Mammary epithelial cell (primary cell): ENCODE data around the gene TNFRSF1A.

Experiments used
- CTCF ChIP-seq, 2 donors: IDR thresholded peaks in 1 of 2; conservative IDR thresholded peaks in 1 of 2; 2 replicates each; pipeline ENCODE4 v1.5.1; 2011 to 2012; ENCODE audit warnings: inconsistent platforms in 2 of 2, low read length in 2 of 2, mild to moderate bottlenecking in 2 of 2, control low read depth in 1 of 2, low read depth in 1 of 2; ENCODE audit not compliant: insufficient read depth in 1 of 2; ENCODE audit errors: extremely low read depth in 1 of 2
- EZH2 ChIP-seq: IDR thresholded peaks from 2 replicates; pipeline ENCODE4 v1.6.1; 2012; ENCODE audit warnings: low read length, inconsistent platforms, borderline replicate concordance

GRCh38 chr12:6315704-6316597 lies 25.9 kb downstream of the TNFRSF1A start:
- no peak for TF ChIP-seq CTCF (conservative IDR thresholded peaks at IDR 0.05 in 1 of 2, IDR thresholded peaks at IDR 0.05 in 1 of 2; ENCODE audit: extremely low read depth in 1 of 2, insufficient read depth in 1 of 2, low read depth in 1 of 2, low read length in 2 of 2)
- TF ChIP-seq EZH2: no peak
